ENCODE measurements around the gene HEXA. TPM values are rescaled to one million over a fixed set of nuclear protein-coding genes. Genes with fewer than 3 reads are reported as not detected.
"Not testable (repeated sequence)": the region's sequence is repeated elsewhere in the genome, so short reads cannot be mapped to it uniquely, and the experiment has no call there.

HEXA gene
- total RNA-seq, 1 experiment from 2014 or later: 45.9 TPM

DNA sequence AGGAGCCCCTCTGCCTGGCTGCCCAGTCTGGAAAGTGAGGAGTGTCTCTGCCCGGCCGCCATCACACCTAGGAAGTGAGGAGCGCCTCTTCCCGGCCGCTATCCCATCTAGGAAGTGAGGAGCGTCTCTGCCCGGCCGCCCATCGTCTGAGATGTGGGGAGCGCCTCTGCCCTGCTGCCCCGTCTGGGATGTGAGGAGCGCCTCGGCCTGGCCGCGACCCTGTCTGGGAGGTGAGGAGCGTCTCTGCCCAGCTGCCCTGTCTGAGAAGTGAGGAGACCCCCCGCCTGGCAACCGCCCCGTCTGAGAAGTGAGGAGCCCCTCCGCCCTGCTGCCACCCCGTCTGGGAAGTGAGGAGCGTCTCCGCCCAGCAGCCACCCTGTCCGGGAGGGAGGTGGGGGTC is 20.5 kb upstream of the HEXA start:
- DNase-seq; H3K27me3 ChIP-seq; H3K9me3 ChIP-seq (replicated peaks); H3K4me1 ChIP-seq; H3K36me3 ChIP-seq; H3K4me3 ChIP-seq; H3K27ac ChIP-seq: not testable (repeated sequence)

DNA sequence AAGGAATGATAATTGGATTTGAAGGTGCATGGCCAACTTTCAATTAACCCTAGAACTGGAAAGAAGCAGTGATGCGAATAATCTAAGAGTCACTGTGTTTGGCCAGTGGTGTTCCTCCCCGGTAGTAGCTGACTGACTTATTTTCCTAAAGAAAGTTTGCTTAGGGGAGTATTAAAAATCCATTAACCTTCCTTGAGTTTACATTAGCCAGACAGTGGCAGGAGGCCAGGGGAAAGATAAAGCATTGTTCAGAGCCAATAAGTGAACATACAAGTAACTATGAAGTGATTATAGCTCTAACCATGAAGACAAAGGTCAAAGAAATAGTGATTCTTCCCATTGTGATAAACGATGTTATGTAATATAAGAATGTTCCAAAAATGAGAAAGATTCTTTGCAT is 13.4 kb upstream of the HEXA start:
- no peaks in the 10 kb centered on the region for H3K4me1 ChIP-seq
- no peak for DNase-seq

DNA sequence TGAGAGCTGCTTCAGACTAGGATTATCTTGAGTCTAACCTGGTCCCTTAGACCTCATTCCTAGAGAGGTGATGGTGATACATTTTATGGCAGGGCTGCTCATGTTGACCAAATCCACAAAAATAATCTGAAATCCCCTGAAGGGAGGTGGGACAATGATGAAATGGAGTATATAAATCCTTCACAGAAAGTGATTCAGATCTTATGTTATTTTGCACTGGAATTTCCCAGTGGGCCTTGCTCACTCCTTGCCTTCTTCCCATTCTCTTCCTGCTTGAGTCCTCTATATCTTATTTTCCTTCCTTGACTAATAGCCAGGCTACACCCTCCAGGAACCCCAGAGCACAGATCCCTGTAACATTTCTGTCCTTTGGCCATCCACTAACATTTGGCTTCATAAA is 11.9 kb upstream of the HEXA start:
- Histone ChIP-seq H3K4me1 (no peaks in the 10 kb centered on the region), H3K9me3 (replicated peaks) (no peaks in the 10 kb centered on the region), H3K4me3 (no peak overlapping the region), H3K27me3 (no peaks in the 10 kb centered on the region; the same call in 1 of the 2 replicates), H3K27ac (no peak overlapping the region), H3K36me3 (no peaks in the 10 kb centered on the region)
- no peak for DNase-seq

More for the DNA sequence above, 13.4 kb upstream of the HEXA start:
- H3K36me3 ChIP-seq: no peaks in the 10 kb centered on the region
- no peaks in the 10 kb centered on the region; the same call in 1 of the 2 replicates for H3K27me3 ChIP-seq
- no peak overlapping the region for H3K4me3 ChIP-seq
- no peak overlapping the region for H3K27ac ChIP-seq
- no peaks in the 10 kb centered on the region for H3K9me3 ChIP-seq (replicated peaks)

DNA sequence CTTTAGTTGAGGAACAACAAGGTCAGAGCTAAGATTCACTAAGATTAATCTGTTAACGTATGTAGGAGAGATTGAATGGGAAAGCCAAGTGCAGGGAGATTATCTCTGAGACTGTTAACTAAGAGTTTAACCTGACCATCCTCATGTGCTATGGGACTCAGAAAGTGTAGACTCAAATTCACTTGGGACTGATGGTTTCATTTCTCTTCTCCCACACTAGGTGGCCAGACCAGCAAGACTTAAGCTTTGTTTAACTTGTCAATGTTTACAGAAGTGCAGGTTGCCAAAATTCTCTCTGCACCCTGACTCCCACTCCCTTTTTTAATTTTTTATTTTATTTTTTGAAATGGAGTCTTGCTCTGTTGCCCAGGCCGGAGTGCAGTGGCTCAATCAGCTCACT is 6.3 kb upstream of the HEXA start:
- DNase-seq: no peak
- Histone ChIP-seq H3K4me1 (no peaks in the 10 kb centered on the region), H3K4me3 (no peak overlapping the region), H3K36me3 (no peaks in the 10 kb centered on the region), H3K27ac (no peak overlapping the region), H3K27me3 (no peaks in the 10 kb centered on the region; the same call in 1 of the 2 replicates), H3K9me3 (replicated peaks) (no peaks in the 10 kb centered on the region)

DNA sequence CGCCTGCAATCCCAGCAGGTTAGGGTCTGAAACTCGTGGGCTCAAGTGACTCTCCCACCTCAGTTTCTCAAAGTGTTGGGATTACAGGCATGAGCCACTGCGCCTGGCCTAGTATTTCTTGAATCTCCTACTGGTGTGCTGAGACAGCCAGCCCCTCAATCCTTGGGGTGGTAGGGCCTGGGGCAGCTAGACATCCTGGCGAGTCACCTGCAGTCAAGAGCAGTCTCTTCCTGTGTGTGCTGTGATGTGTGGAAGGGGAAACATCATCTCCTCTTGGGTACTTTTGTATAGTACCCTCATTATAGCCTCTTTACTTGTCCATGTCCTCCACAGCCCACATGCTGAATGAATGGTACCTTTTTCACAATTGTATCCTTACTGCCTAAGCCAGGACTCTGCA is 4.9 kb upstream of the HEXA start:
- H3K4me1 ChIP-seq: no peaks in the 10 kb centered on the region
- H3K27ac ChIP-seq: no peak overlapping the region
- H3K27me3 ChIP-seq: no peaks in the 10 kb centered on the region; the same call in 1 of the 2 replicates
- no peaks in the 10 kb centered on the region for H3K36me3 ChIP-seq
- no peaks in the 10 kb centered on the region for H3K9me3 ChIP-seq (replicated peaks)
- no peak overlapping the region for H3K4me3 ChIP-seq
- no peak for DNase-seq

DNA sequence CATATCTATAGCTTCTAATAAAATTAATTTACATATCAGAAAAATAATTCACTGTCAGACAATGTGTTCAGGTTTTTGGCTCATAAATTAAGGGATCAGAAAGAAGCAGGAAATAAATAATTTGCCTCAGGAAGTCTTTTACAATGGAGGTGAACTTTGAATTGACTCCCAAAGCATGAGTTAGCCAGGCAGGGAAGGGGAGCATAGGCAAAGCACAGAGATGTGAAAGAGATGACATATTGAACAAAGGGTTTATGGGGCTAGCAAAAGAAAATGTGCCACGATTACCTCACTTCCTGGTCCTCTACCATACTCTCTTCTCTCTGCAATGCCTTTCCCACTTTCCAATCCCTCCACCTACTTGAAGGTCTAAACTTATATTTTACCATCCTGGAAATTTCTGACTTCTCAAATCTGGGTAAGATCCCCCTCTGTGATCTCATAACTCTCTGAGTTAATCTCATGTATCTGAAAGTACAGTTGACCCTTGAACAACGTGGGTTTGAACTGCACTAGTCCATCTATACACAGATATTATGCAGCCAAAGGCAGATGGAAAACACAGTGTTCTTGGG is 4.1 kb upstream of the HEXA start:
- Histone ChIP-seq H3K27ac (no peak overlapping the region), H3K36me3 (no peaks in the 10 kb centered on the region), H3K4me1 (no peaks in the 10 kb centered on the region), H3K4me3 (no peak overlapping the region), H3K27me3 (no peaks in the 10 kb centered on the region; the same call in 1 of the 2 replicates), H3K9me3 (replicated peaks) (no peaks in the 10 kb centered on the region)
- DNase-seq: no peak

- not testable (repeated sequence) for H3K9me3 ChIP-seq (replicated peaks); H3K27me3 ChIP-seq; H3K27ac ChIP-seq; DNase-seq; H3K36me3 ChIP-seq; H3K4me1 ChIP-seq; H3K4me3 ChIP-seq
Measured at GRCh38 chr15:72379106-72379505, 3.3 kb upstream of the HEXA start.

DNA sequence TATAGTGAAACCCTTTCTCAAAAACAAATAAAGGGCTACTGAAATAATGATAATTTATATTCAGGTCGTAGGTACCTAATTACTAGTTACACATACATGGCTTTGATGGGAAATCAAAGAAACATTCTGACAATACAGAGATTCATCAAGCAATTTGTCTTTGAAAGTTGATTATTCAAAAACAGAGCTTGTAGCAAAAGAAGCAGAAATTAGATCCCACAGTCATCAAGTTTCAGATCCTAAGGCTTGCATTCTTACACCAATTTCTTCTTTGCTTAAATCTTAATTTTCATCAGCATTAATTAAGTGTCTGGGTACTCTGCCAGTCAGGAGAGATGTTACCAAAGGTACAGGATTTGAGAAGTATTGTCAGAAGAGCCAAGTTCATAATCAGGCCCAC is 1.5 kb upstream of the HEXA start:
- no peaks in the 10 kb centered on the region for H3K27me3 ChIP-seq
- H3K36me3 ChIP-seq: no peaks in the 10 kb centered on the region
- DNase-seq: no peak
- no peaks in the 10 kb centered on the region; the same call in 1 of the 2 replicates for H3K4me1 ChIP-seq
- H3K4me3 ChIP-seq: no peak overlapping the region
- H3K27ac ChIP-seq: no peak overlapping the region
- H3K9me3 ChIP-seq (replicated peaks): no peaks in the 10 kb centered on the region

- Histone ChIP-seq H3K36me3 (no peaks in the 10 kb centered on the region), H3K27me3 (no peaks in the 10 kb centered on the region), H3K27ac (peak overlapping the region; percentile 49), H3K4me1 (no peaks in the 10 kb centered on the region; the same call in 1 of the 2 replicates), H3K4me3 (peak overlapping the region; percentile 92), H3K9me3 (replicated peaks) (no peaks in the 10 kb centered on the region)
- no peak for DNase-seq
Measured at GRCh38 chr15:72375501-72375845, 341 bp downstream of the HEXA start.

- no peaks in the 10 kb centered on the region; the same call in 1 of the 2 replicates for H3K36me3 ChIP-seq
- no peak overlapping the region for H3K4me3 ChIP-seq
- DNase-seq: no peak
Measured at GRCh38 chr15:72372361-72372760, 3.5 kb downstream of the HEXA start.

DNA sequence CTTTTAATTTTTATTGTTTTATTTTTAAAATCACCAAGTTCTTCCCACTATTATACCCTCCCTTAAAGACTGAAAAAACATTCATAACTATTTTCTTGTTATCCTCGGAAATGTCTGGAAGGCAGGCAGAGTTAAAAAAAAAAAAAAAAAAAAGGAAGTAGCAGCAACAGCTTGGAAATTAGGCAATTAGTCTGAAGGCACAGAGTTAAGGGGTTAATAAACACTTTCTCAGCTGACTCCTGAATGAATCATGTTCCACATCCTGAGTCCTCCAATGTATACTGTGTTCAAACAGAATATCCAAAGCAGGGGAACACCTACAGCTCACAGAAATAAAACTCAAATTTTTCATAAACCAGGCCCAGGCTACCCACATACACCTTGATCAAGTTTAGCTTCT is 5.8 kb downstream of the HEXA start:
- Histone ChIP-seq H3K4me3 (no peak overlapping the region), H3K27me3 (no peaks in the 10 kb centered on the region)
- DNase-seq: no peak

More at GRCh38 chr15:72372361-72372760, 3.5 kb downstream of the HEXA start:
- H3K27me3 ChIP-seq: no peaks in the 10 kb centered on the region
- no peaks in the 10 kb centered on the region for H3K9me3 ChIP-seq (replicated peaks)
- no peaks in the 10 kb centered on the region; the same call in 1 of the 2 replicates for H3K4me1 ChIP-seq
- no peak overlapping the region for H3K27ac ChIP-seq

GRCh38 chr15:72368899-72369298 is 6.9 kb downstream of the HEXA start:
- no peaks in the 10 kb centered on the region for H3K9me3 ChIP-seq (replicated peaks)
- no peaks in the 10 kb centered on the region for H3K4me1 ChIP-seq
- no peak for DNase-seq
- H3K4me3 ChIP-seq: no peak overlapping the region
- no peak overlapping the region for H3K27ac ChIP-seq
- H3K36me3 ChIP-seq: no peaks in the 10 kb centered on the region; the same call in 1 of the 2 replicates
- H3K27me3 ChIP-seq: no peaks in the 10 kb centered on the region

More for the DNA sequence above, 5.8 kb downstream of the HEXA start:
- Histone ChIP-seq H3K9me3 (replicated peaks) (no peaks in the 10 kb centered on the region), H3K27ac (no peak overlapping the region), H3K4me1 (no peaks in the 10 kb centered on the region; the same call in 1 of the 2 replicates), H3K36me3 (no peaks in the 10 kb centered on the region; the same call in 1 of the 2 replicates)

DNA sequence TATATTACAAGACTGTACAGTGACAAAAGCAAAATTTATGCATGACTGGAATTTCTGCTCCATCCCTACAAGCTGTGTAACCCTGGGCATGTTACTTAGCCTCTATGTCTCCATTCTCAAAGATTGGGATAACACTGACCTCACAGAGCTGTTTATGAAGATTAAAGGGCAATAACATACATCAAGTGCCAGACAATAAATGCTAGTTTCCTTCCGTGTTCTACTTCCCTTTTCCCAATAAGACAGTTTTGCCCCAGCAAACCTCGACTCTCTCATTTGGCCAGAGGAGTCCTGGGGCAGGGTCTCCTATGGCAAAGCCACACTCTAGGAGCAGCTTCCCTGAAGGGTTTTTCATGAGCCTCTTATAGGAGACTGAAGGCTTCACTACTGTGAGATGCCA is 7.5 kb downstream of the HEXA start:
- H3K27me3 ChIP-seq: no peaks in the 10 kb centered on the region
- H3K9me3 ChIP-seq (replicated peaks): no peaks in the 10 kb centered on the region
- no peaks in the 10 kb centered on the region; the same call in 1 of the 2 replicates for H3K36me3 ChIP-seq
- H3K27ac ChIP-seq: no peak overlapping the region
- H3K4me1 ChIP-seq: no peaks in the 10 kb centered on the region
- no peak overlapping the region for H3K4me3 ChIP-seq
- DNase-seq: no peak

- H3K9me3 ChIP-seq (replicated peaks): no peaks in the 10 kb centered on the region
- H3K27me3 ChIP-seq: no peaks in the 10 kb centered on the region
- H3K4me3 ChIP-seq: no peak overlapping the region
- no peak for DNase-seq
- H3K4me1 ChIP-seq: no peaks in the 10 kb centered on the region
- no peaks in the 10 kb centered on the region; the same call in 1 of the 2 replicates for H3K36me3 ChIP-seq
- no peak overlapping the region for H3K27ac ChIP-seq
Measured at GRCh38 chr15:72365844-72366243, 10.0 kb downstream of the HEXA start.

GRCh38 chr15:72361176-72361575 is 14.6 kb downstream of the HEXA start:
- Histone ChIP-seq H3K27ac (no peak overlapping the region), H3K27me3 (no peaks in the 10 kb centered on the region), H3K9me3 (replicated peaks) (no peaks in the 10 kb centered on the region), H3K4me1 (no peaks in the 10 kb centered on the region), H3K4me3 (no peak overlapping the region), H3K36me3 (no peaks in the 10 kb centered on the region)
- DNase-seq: no peak

GRCh38 chr15:72358650-72359171 is 17.1 kb downstream of the HEXA start:
- Histone ChIP-seq H3K36me3 (no peaks in the 10 kb centered on the region), H3K4me3 (no peak overlapping the region), H3K27me3 (no peaks in the 10 kb centered on the region), H3K9me3 (replicated peaks) (no peaks in the 10 kb centered on the region), H3K4me1 (no peaks in the 10 kb centered on the region), H3K27ac (no peak overlapping the region)
- peak; percentile 21 to 26 for DNase-seq

Data from SJCRH30 (cell line).